Heart left ventricle (tissue), 13 donors: ENCODE results near the gene FAM24B.

Experiments used
- POLR2A ChIP-seq, 2 donors: fragments of 450-650 bp; IDR thresholded peaks; one replicate each; pipeline ENCODE4 v1.6.1; 2017; ENCODE audit warnings: antibody characterized with exemption in 2 of 2, mild to moderate bottlenecking in 2 of 2, moderate library complexity in 2 of 2
- TF ChIP-seq, protein P1 (sequence below), 12 donors: fragments of 200-600 bp; sonication (generic) in 4 of 12; IDR thresholded peaks; one replicate each; pipeline versions ENCODE4 v1.5.0 to v1.8.0; 2018 to 2022; ENCODE audit warnings: antibody characterized with exemption in 12 of 12, mild to moderate bottlenecking in 5 of 12
- donor health status: ischemic (EF 13 %, LVEDD 7.1; RV severe dilation, severe dysfunction).
- donor health status: DM: no; HTN: yes; CAD: no.
- donor health status: DM: no; HTN: no; CAD: no.
- donor health status: ischemic (EF 25% LVEDD 6.9; RV normal size, moderate dysfunction).
- donor health status: ischemic (EF 25% LVEDD 5.7; RV mildly dilated, moderate dysfunction).
- donor health status: ischemic (EF 35%, LVEDD 5.7; RV mildly dilated, moderate dysfunction).
- donor health status: nonischemic (EF 11% LVEDD 7.7; RV severe dilation, severe dysfunction).
- donor health status: DM: yes; HTN: yes; CAD: no.
- donor health status: PGD.
- donor health status: ischemic (EF 29% LVEDD 5.4; RV normal size, mild dysfunction).
- donor health status: nonischemic (EF 23%, LVEDD 6.1; RV moderate dilation, normal function).

DNA sequence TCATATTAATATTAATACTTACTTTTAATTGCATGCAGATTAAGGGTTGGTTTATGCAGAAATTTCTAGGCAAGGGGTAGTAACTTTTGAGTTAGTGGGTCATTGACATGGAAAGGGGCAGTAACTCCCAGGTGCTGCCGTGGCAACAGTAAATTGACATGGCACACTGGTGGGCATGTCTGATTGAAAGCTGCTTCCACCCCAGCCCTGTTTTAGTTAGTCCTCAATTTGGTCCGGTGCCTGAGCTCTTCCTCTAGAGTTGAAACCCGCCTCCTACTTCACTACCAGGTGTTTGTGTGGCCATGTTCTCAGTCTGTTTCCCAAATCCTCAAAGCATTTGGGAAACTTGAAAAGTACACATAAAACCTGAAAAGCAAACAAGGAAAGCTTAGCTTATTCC, 52.1 kb downstream of the FAM24B start:
- TF ChIP-seq, protein P1, sequence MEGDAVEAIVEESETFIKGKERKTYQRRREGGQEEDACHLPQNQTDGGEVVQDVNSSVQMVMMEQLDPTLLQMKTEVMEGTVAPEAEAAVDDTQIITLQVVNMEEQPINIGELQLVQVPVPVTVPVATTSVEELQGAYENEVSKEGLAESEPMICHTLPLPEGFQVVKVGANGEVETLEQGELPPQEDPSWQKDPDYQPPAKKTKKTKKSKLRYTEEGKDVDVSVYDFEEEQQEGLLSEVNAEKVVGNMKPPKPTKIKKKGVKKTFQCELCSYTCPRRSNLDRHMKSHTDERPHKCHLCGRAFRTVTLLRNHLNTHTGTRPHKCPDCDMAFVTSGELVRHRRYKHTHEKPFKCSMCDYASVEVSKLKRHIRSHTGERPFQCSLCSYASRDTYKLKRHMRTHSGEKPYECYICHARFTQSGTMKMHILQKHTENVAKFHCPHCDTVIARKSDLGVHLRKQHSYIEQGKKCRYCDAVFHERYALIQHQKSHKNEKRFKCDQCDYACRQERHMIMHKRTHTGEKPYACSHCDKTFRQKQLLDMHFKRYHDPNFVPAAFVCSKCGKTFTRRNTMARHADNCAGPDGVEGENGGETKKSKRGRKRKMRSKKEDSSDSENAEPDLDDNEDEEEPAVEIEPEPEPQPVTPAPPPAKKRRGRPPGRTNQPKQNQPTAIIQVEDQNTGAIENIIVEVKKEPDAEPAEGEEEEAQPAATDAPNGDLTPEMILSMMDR (IDR thresholded peaks at IDR 0.05): no peak
- no peak for TF ChIP-seq POLR2A (IDR thresholded peaks at IDR 0.05)
